ENCODE data around the gene CCNY. TPM values are rescaled to one million over a fixed set of nuclear protein-coding genes. Genes with fewer than 3 reads are reported as not detected.
"Not testable (repeated sequence)": the region's sequence is repeated elsewhere in the genome, so short reads cannot be mapped to it uniquely, and the experiment has no call there.

CCNY gene
- total RNA-seq, 1 donor, result 53.3 TPM

DNA sequence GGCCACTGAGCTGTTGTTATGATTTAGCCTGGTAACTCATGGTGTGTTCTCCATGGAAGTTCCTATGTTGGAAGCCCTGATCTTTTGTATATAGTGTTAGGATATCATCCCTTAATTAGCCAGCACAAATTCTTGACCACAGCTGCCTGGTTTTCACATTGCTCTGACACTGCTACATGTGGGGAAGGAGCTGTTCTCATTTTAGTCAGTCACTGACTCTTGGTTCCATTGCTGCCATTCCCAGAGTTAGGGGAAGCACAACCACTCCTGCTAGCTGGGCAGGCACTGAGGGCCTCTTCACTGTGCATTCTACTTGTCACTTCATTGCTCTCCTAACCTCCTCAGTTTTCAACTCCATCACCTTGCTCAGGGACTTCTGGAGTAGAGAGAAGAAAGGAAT lies 170.4 kb downstream of the CCNY start:
- DNase-seq (ENCODE audit: low read depth in 2 of 3, low spot score in 2 of 3), result no peak

DNA sequence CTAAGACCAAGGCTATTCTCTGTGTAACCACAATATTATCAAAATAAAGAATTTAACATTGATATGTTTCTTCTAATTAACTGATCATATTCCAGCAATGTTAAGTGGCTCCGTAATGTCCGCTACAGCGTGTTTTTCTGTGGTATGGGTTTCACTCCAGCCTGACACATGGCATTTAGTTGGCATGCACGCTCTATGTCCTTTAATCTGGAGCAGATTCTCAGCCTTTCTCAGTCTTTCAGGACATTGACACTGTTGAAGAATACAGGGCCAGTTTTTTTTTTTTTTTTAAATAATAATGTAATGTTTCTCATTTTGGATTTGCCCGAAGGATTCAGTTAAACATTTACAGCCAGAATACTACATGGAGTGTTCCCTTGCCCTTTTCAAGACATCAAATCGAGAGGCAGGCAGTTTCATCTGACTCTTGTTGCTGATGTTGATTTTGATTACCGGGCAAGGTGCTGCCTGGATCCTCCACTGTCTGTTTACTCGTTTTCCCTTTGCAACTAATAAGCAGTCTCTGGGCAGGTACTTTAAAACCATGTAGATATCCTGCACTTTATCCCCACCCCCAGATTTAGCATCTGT lies 171.3 kb downstream of the CCNY start:
- no peak for DNase-seq (ENCODE audit: low read depth in 2 of 3, low spot score in 2 of 3)

GRCh38 chr10:35508647-35509046 lies 172.3 kb downstream of the CCNY start:
- no peak for DNase-seq (ENCODE audit: low read depth in 2 of 3, low spot score in 2 of 3)

- DNase-seq (ENCODE audit: low read depth in 2 of 3, low spot score in 2 of 3), result no peak
These were observed 174.6 kb downstream of the CCNY start for GRCh38 chr10:35510891-35511290.

DNA sequence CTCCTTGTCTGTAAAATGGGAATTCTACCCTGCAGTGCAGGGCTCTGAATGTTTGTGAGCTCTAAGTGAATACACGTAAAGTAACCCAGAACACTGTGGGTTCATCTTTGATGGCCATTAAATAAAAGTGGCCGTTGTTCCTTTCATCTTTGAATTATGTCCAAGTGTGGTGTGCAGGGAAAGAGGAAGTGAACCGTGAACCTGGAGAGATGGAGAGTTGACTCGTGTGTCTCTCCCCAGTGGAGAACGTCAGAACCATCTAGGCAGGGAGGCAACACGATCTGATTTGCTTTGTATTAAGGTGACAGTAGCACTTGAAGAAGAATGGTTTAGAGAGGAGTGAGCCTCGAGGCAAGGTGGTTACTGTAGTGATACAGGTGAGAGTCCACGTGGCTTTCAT lies 175.3 kb downstream of the CCNY start:
- peak in 1 of 3 donors; percentile 8 for DNase-seq (ENCODE audit: low read depth in 2 of 3, low spot score in 2 of 3)

DNA sequence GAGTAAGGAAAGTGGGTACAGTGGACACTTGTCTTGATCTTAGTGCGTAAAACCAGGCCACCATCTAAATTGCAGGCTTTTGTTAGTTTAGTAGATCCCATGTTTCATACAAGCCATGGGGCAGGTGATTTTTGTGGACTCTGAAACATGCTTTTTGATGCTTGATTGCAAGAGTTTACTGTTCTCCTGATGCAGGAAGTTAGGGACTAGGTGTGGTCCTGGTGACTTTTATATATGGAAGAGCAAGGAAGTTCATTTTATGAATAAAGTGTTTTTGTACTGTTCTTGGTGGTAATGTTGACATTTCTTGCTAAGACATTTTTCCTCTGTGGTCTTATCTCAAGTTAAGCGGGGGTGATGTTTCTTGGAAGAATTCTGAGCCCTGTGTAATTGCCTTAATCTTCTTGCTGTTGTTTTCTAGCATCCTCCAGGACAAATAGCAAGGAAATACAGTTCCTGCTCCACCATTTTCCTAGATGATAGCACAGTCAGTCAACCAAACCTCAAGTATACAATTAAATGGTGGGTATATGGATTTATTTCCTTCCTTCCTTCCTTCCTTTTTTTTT lies 179.9 kb downstream of the CCNY start:
- DNase-seq (ENCODE audit: low read depth in 2 of 3, low spot score in 2 of 3), result no peak

DNA sequence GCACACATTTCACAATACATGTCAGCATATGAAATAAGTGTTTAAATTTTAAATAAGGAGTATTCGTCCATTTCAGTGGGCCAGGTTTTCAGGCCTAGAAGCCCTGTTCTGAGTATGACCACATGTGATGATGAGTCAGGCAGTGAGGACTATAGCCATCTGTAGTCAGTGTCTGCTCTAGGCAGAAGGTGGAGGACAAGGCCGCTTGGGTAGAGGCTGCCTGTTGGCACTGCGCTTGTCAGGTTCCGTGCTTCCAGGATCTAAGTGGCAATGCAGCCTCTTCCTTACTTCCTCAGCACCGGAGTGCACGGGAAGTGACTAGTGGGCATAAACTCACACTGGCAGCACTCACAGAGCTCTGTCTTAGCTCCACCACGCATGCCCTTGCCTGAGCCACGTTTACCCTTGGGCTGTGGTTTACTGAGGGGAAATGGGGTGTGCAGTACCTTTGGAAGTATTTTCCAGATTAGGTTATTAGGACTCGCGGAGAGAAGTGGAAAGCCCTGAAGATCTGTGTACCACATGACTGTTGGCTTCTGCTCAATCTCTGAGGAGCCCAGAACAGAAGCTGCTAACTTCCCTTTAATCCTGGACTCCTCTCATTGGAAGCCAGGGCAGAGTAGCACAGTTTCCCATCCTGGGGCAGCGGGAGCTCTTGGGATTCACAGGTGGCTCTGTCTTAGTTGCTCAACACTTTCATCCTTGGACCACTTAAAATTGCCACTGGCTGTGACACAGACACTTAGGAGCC lies 181.3 kb downstream of the CCNY start:
- peak in 2 of 3 donors; percentile 21 for DNase-seq (ENCODE audit: low read depth in 2 of 3, low spot score in 2 of 3)

GRCh38 chr10:35518187-35518586 lies 181.9 kb downstream of the CCNY start:
- DNase-seq (ENCODE audit: low read depth in 2 of 3, low spot score in 2 of 3), result not testable (repeated sequence)

GRCh38 chr10:35520996-35521395 lies 184.7 kb downstream of the CCNY start:
- DNase-seq (ENCODE audit: low read depth in 2 of 3, low spot score in 2 of 3), result no peak

DNA sequence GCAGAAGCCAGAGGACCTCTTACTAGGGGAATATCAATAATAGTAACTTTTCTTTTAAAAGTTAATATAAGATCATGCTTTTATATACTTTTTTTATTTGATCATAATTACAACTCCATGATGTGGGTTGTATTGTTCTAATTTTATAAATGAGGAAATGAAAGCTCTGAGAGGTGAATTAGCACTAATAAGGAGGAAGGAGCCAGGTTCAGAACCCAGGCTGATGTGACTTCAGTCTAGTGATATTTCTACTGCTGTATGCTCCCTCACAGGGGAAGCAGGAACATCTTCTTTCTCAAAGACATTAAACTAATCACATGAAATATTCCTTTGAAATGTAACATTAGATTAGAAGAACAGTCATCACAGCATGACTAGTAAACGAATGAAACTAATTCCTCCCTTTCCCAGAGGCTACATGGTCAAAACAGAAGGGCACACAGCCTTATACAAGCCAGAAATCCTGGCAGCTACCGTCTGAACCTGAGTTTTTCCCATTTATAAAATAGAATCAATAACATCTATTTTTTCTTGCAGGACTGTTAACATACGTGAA lies 187.4 kb downstream of the CCNY start:
- no peak for DNase-seq (ENCODE audit: low read depth in 2 of 3, low spot score in 2 of 3)

DNA sequence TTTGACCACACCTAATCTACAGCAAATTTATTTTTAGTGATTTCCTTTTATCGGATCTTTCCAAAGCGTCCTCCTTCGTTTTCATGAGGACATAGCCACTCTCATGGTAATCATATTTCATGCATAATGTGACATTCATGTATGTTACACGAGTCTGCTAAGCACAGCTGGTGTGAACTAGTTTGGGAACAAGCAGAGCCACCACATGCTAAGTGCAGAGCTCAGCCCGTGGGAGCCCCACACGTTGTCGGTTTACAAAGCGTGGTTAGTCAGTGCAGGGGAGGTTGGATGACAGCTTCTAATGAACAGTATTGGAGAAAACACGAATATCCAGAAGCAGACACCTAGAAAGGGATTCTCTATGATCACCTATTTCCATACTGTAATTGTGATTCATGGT lies 190.4 kb downstream of the CCNY start:
- no peak for DNase-seq (ENCODE audit: low read depth in 2 of 3, low spot score in 2 of 3)

GRCh38 chr10:35532141-35532540 lies 195.8 kb downstream of the CCNY start:
- no peak for DNase-seq (ENCODE audit: low read depth in 2 of 3, low spot score in 2 of 3)

GRCh38 chr10:35533565-35533964 lies 197.3 kb downstream of the CCNY start:
- DNase-seq (ENCODE audit: low read depth in 2 of 3, low spot score in 2 of 3), result peak in 2 of 3 donors; percentile 15 to 54

GRCh38 chr10:35535136-35535535 lies 198.8 kb downstream of the CCNY start:
- no peak for DNase-seq (ENCODE audit: low read depth in 2 of 3, low spot score in 2 of 3)

GRCh38 chr10:35536789-35537188 lies 200.5 kb downstream of the CCNY start:
- DNase-seq (ENCODE audit: low read depth in 2 of 3, low spot score in 2 of 3), result no peak

GRCh38 chr10:35537925-35538324 lies 201.6 kb downstream of the CCNY start:
- not testable (repeated sequence) for DNase-seq (ENCODE audit: low read depth in 2 of 3, low spot score in 2 of 3)

DNA sequence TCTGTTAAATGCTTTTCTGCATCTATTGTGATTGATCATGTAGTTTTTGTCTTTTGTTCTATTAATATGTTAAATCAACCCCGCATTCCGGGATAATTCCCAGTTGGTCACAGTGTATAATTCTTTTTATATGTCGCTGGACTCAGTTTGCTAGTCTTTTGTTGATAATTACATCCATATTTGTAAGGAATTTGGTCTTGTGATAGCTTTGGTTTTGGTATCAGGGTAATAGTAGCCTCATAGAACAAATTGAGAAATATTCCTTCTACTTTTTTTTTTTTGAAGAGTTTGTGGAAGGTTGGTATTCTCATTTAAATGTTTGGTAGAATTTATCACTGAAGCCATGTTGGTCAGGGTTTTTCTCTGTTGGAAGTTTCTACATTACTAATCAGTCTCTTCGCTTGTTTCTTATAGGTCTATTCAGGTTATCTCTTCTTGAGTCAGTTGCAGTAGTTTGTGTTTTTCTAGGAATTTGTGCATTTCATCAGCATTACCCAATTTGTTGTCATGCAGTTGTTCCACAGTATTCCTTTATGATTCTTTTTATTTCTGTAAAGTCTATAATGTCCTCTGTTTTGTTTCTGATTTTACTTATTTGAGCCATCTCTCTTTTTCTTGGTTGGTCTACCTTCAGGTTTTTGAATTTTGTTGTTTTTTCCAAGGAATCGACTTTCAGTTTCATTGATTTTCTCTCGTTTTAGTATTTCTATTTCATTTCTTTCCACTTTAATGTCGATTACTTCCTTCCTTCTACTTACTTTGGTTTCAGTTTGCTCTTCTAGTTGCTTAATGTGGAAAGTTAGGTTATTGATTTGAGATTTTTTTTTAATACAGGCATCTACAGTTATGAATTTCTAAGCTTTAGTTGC lies 204.2 kb downstream of the CCNY start:
- DNase-seq (ENCODE audit: low read depth in 2 of 3, low spot score in 2 of 3), result no peak

- DNase-seq (ENCODE audit: low read depth in 2 of 3, low spot score in 2 of 3), result no peak
These were observed 205.4 kb downstream of the CCNY start for GRCh38 chr10:35541720-35542119.

GRCh38 chr10:35542303-35542702 lies 206.0 kb downstream of the CCNY start:
- no peak for DNase-seq (ENCODE audit: low read depth in 2 of 3, low spot score in 2 of 3)

GRCh38 chr10:35545079-35545657 lies 208.9 kb downstream of the CCNY start:
- DNase-seq (ENCODE audit: low read depth in 2 of 3, low spot score in 2 of 3), result no peak
